Spleen (tissue), 3 donors: Measurements from ENCODE around the gene SPIRE1.

ENCODE experiments used
- POLR2A ChIP-seq, 3 donors: fragments of 450-650 bp; IDR thresholded peaks; one replicate each; pipeline ENCODE4 v1.5.1; 2017; ENCODE audit warnings: antibody characterized with exemption in 3 of 3, mild to moderate bottlenecking in 1 of 3
- POLR2AphosphoS5 ChIP-seq, 3 donors: sonication (generic); formaldehyde crosslinking; IDR thresholded peaks; one replicate each; pipeline ENCODE4 v1.5.1; 2017; ENCODE audit warnings: antibody characterized with exemption in 3 of 3

DNA sequence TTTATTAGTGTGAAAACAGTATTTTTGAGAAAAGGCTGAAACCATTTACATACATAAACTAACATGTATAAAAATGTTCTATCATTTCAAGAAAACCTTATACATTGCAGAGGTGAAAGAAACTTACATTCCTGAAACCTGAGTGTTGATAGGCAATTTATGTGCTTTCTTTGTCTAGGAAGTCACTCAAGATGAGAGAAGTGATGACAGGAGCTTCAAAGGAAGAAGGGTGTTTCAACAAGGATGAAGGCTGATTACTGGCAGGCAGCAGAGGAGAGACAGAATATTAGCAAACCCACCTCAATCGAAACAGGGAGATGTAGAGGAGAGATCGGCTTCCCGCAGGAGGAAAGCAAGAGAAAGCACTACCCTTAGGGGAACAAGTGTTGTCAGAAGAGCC is 125.2 kb downstream of the SPIRE1 start:
- TF ChIP-seq POLR2AphosphoS5 (IDR thresholded peaks at IDR 0.05) (no peak), POLR2A (IDR thresholded peaks at IDR 0.05) (no peak)
